ENCODE data around the gene ASTN1. TPM values are rescaled to one million over a fixed set of nuclear protein-coding genes. Genes with fewer than 3 reads are reported as not detected.

Gene ASTN1
- total RNA-seq, 1 donor from 2014 or later, result 0.35 TPM

GRCh38 chr1:176876966-176877515 is 287.5 kb downstream of the ASTN1 start:
- no peak for DNase-seq (ENCODE audit: missing footprints)
- intact Hi-C loops (cut with DNase I), result no loop called here
- ATAC-seq, result no peak

GRCh38 chr1:176869577-176869976 is 294.9 kb downstream of the ASTN1 start:
- intact Hi-C loops (cut with DNase I), result no loop called here
- DNase-seq (ENCODE audit: missing footprints) (no peak), ATAC-seq (peak; percentile 91)

GRCh38 chr1:176866011-176866714 is 298.3 kb downstream of the ASTN1 start:
- intact Hi-C loops (cut with DNase I), result no loop called here
- ATAC-seq, result no peak
- DNase-seq (ENCODE audit: missing footprints), result no peak

- ATAC-seq, result no peak
Observed at GRCh38 chr1:176864211-176864610, 300.3 kb downstream of the ASTN1 start.

GRCh38 chr1:176863613-176864012 is 300.9 kb downstream of the ASTN1 start:
- DNase-seq (ENCODE audit: missing footprints) (no peak), ATAC-seq (no peak)
- intact Hi-C loops (cut with DNase I), result no loop called here

More at GRCh38 chr1:176864211-176864610, 300.3 kb downstream of the ASTN1 start:
- intact Hi-C loops (cut with DNase I), result no loop called here
- DNase-seq (ENCODE audit: missing footprints), result no peak

- no peak for ATAC-seq
Observed at GRCh38 chr1:176858433-176858916, 306.0 kb downstream of the ASTN1 start.

GRCh38 chr1:176857632-176858031 is 306.9 kb downstream of the ASTN1 start:
- DNase-seq (ENCODE audit: missing footprints), result no peak
- intact Hi-C loops (cut with DNase I), result no loop called here
- ATAC-seq, result no peak

More at GRCh38 chr1:176858433-176858916, 306.0 kb downstream of the ASTN1 start:
- intact Hi-C loops (cut with DNase I), result no loop called here
- DNase-seq (ENCODE audit: missing footprints), result no peak

GRCh38 chr1:176854758-176855745 is 309.5 kb downstream of the ASTN1 start:
- DNase-seq (ENCODE audit: missing footprints) (no peak), ATAC-seq (no peak)

GRCh38 chr1:176854121-176854520 is 310.4 kb downstream of the ASTN1 start:
- DNase-seq (ENCODE audit: missing footprints) (no peak), ATAC-seq (peak; percentile 4)
- intact Hi-C loops (cut with DNase I), result no loop called here

More at GRCh38 chr1:176854758-176855745, 309.5 kb downstream of the ASTN1 start:
- intact Hi-C loops (cut with DNase I), result no loop called here

- ATAC-seq, result peak; percentile 83
- intact Hi-C loops (cut with DNase I), result no loop called here
- no peak for DNase-seq (ENCODE audit: missing footprints)
Observed at GRCh38 chr1:176853503-176853902, 311.0 kb downstream of the ASTN1 start.

GRCh38 chr1:176852124-176852523 is 312.4 kb downstream of the ASTN1 start:
- DNase-seq (ENCODE audit: missing footprints), result no peak
- intact Hi-C loops (cut with DNase I), result no loop called here
- no peak for ATAC-seq

GRCh38 chr1:176850871-176851270 is 313.6 kb downstream of the ASTN1 start:
- no peak for DNase-seq (ENCODE audit: missing footprints)
- no peak for ATAC-seq
- intact Hi-C loops (cut with DNase I), result no loop called here

GRCh38 chr1:176849281-176849680 is 315.2 kb downstream of the ASTN1 start:
- no peak for DNase-seq (ENCODE audit: missing footprints)
- intact Hi-C loops (cut with DNase I), result loop anchor here (5.0 to 10.0 kb wide), 2 partner anchors 38 to 1814 kb away; no protein-coding TSS in a partner anchor
- ATAC-seq, result no peak

- intact Hi-C loops (cut with DNase I), result loop anchor here (2.0 to 10.0 kb wide), 3 partner anchors 40 to 1812 kb away; no protein-coding TSS in a partner anchor
- ATAC-seq (peak; percentile 93), DNase-seq (ENCODE audit: missing footprints) (no peak)
Observed at GRCh38 chr1:176847052-176847451, 317.5 kb downstream of the ASTN1 start.

GRCh38 chr1:176843352-176844297 is 320.9 kb downstream of the ASTN1 start:
- intact Hi-C loops (cut with DNase I), result loop anchor here (1.0 to 10.0 kb wide), 4 partner anchors 186 to 1809 kb away; no protein-coding TSS in a partner anchor
- ATAC-seq (peak; percentile 72), DNase-seq (ENCODE audit: missing footprints) (no peak)

- intact Hi-C loops (cut with DNase I), result loop anchor here (5.0 to 10.0 kb wide), 3 partner anchors 184 to 1806 kb away; no protein-coding TSS in a partner anchor
- no peak for ATAC-seq
- no peak for DNase-seq (ENCODE audit: missing footprints)
Observed at GRCh38 chr1:176841238-176841637, 323.3 kb downstream of the ASTN1 start.

- intact Hi-C loops (cut with DNase I), result no loop called here
- ATAC-seq (no peak), DNase-seq (ENCODE audit: missing footprints) (no peak)
Observed at GRCh38 chr1:176839216-176839615, 325.3 kb downstream of the ASTN1 start.

Measured in Right ventricle myocardium inferior (tissue), 1 donor.